ENCODE results near the gene VKORC1L1. TPM values are rescaled to one million over a fixed set of nuclear protein-coding genes. Genes with fewer than 3 reads are reported as not detected.

Gene VKORC1L1
- total RNA-seq, 2 donors from 2014 or later = 12.3 to 13.5 TPM

DNA sequence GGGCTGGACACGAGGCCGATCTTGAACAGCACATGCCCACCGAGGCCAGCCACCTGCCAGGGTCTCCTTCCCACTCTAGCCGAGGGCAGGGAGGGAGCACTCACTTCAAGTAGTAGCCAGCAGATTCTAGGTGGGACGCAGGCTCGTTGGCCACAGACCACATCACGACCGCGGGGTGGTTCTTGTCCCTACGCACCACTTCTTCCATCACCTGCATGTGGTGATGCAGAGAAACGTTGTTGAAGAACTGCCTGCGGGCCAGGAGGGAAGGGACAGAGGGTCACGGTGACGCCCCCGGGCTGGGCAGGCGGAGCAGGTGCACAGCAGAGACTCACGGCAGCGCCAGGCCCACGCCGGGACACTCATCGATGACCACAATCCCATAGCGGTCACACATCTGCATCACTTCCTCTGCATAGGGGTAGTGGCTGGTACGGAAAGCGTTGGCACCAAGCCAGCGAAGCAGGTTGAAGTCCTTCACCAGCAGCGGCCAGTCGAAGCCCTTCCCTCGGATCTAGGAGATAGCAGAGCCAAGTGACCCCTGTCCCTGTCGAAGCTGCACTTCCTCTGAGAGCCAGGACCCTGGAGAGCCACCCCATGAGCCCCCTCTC, 101.4 kb downstream of the VKORC1L1 start:
- no peak overlapping the region for H3K4me3 ChIP-seq
- H3K27me3 ChIP-seq = no peaks in the 10 kb centered on the region
- H3K36me3 ChIP-seq = peaks cover 61% of the 10 kb centered on the region
- no peaks in the 10 kb centered on the region for H3K4me1 ChIP-seq
- H3K9me3 ChIP-seq = no peaks in the 10 kb centered on the region
- no peak for DNase-seq (ENCODE audit: low spot score)
- no peak overlapping the region for H3K27ac ChIP-seq
- TF ChIP-seq, protein P1, sequence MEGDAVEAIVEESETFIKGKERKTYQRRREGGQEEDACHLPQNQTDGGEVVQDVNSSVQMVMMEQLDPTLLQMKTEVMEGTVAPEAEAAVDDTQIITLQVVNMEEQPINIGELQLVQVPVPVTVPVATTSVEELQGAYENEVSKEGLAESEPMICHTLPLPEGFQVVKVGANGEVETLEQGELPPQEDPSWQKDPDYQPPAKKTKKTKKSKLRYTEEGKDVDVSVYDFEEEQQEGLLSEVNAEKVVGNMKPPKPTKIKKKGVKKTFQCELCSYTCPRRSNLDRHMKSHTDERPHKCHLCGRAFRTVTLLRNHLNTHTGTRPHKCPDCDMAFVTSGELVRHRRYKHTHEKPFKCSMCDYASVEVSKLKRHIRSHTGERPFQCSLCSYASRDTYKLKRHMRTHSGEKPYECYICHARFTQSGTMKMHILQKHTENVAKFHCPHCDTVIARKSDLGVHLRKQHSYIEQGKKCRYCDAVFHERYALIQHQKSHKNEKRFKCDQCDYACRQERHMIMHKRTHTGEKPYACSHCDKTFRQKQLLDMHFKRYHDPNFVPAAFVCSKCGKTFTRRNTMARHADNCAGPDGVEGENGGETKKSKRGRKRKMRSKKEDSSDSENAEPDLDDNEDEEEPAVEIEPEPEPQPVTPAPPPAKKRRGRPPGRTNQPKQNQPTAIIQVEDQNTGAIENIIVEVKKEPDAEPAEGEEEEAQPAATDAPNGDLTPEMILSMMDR (IDR thresholded peaks at IDR 0.05) = no peak

- Histone ChIP-seq H3K9me3 (no peaks in the 10 kb centered on the region), H3K4me3 (no peak overlapping the region), H3K27me3 (no peaks in the 10 kb centered on the region), H3K36me3 (peaks cover 59% of the 10 kb centered on the region), H3K4me1 (peaks cover 0 to under 1% of the 10 kb centered on the region in 2 donors), H3K27ac (no peak overlapping the region)
- no peak for DNase-seq (ENCODE audit: low spot score)
- TF ChIP-seq, protein P1 (IDR thresholded peaks at IDR 0.05) = no peak
Observed at GRCh38 chr7:65974876-65975275, 102.0 kb downstream of the VKORC1L1 start.

DNA sequence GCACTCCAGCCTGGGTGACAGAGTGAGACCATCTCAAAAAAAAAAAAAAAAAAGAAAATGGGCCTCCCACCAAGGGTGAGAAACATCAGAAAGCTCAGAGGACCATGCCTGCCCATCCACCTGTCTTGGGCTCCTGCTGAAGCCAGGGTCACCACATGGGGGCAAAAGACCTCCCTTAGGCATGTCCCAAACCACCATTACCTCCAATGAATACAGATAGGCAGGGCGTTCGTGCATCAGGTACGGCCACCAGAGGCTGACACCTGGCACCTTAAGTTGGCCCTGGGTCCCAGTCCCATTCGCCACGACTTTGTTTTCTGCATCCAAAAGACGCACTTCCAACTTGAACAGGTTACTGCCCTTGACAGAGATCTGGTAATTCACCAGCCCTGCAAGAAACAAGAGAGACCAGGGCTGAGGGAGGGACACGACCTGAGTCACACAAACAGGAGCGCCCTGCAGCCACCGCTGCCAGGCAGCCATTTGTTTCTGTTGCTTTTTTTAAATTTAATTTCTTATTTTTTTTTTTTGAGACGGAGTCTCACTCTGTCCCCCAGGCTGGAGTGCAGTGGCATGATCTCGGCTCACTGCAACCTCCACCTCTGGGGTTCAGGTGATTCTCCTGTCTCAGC, 103.1 kb downstream of the VKORC1L1 start:
- TF ChIP-seq, protein P1 (IDR thresholded peaks at IDR 0.05) = no peak

GRCh38 chr7:65976659-65977196, 103.9 kb downstream of the VKORC1L1 start:
- H3K4me1 ChIP-seq = peaks cover 0 to 19% of the 10 kb centered on the region in 2 donors
- no peaks in the 10 kb centered on the region for H3K9me3 ChIP-seq
- TF ChIP-seq, protein P1 (IDR thresholded peaks at IDR 0.05) = no peak
- H3K36me3 ChIP-seq = peaks cover 43% of the 10 kb centered on the region
- H3K27me3 ChIP-seq = no peaks in the 10 kb centered on the region
- no peak overlapping the region for H3K4me3 ChIP-seq
- no peak for DNase-seq (ENCODE audit: low spot score)
- H3K27ac ChIP-seq = no peak overlapping the region

More for the DNA sequence above, 103.1 kb downstream of the VKORC1L1 start:
- no peak overlapping the region for H3K4me3 ChIP-seq
- H3K9me3 ChIP-seq = no peaks in the 10 kb centered on the region
- H3K27ac ChIP-seq = no peak overlapping the region
- no peak for DNase-seq (ENCODE audit: low spot score)
- peaks cover 0 to 11% of the 10 kb centered on the region in 2 donors for H3K4me1 ChIP-seq
- H3K27me3 ChIP-seq = no peaks in the 10 kb centered on the region
- H3K36me3 ChIP-seq = peaks cover 51% of the 10 kb centered on the region

GRCh38 chr7:65978891-65979582, 106.2 kb downstream of the VKORC1L1 start:
- TF ChIP-seq, protein P1 (IDR thresholded peaks at IDR 0.05) = no peak
- H3K27ac ChIP-seq = no peak overlapping the region
- peaks cover 20% of the 10 kb centered on the region for H3K36me3 ChIP-seq
- H3K9me3 ChIP-seq = no peaks in the 10 kb centered on the region
- no peak for DNase-seq (ENCODE audit: low spot score)
- H3K4me3 ChIP-seq = no peak overlapping the region
- H3K27me3 ChIP-seq = no peaks in the 10 kb centered on the region
- peaks cover 0 to 26% of the 10 kb centered on the region in 2 donors for H3K4me1 ChIP-seq

Data from right atrium auricular region (tissue), 2 donors.